Kidney capillary endothelial cell (primary cell): ENCODE results near the gene SMIM35.
"Not testable (repeated sequence)": the region's sequence is repeated elsewhere in the genome, so short reads cannot be mapped to it uniquely, and the experiment has no call there.

Source experiments
- DNase-seq: peaks from one replicate; pipeline ENCODE4 v3.0.0-alpha.2; 2018; ENCODE audit warnings: low spot score

The SMIM35 gene

GRCh38 chr11:117983163-117983475 lies 103.6 kb downstream of the SMIM35 start:
- no peak for DNase-seq

GRCh38 chr11:117980720-117981119 lies 106.0 kb downstream of the SMIM35 start:
- no peak for DNase-seq

- no peak for DNase-seq
Measured at GRCh38 chr11:117980280-117980679, 106.5 kb downstream of the SMIM35 start.

- no peak for DNase-seq
Measured at GRCh38 chr11:117979481-117980211, 107.1 kb downstream of the SMIM35 start.

GRCh38 chr11:117978991-117979390 lies 107.8 kb downstream of the SMIM35 start:
- no peak for DNase-seq

GRCh38 chr11:117978291-117978910 lies 108.4 kb downstream of the SMIM35 start:
- DNase-seq = not testable (repeated sequence)

- not testable (repeated sequence) for DNase-seq
Measured at GRCh38 chr11:117977612-117978264, 109.0 kb downstream of the SMIM35 start.

GRCh38 chr11:117977029-117977428 lies 109.7 kb downstream of the SMIM35 start:
- no peak for DNase-seq

- no peak for DNase-seq
Measured at GRCh38 chr11:117976445-117976844, 110.3 kb downstream of the SMIM35 start.

GRCh38 chr11:117973503-117973860 lies 113.3 kb downstream of the SMIM35 start:
- DNase-seq = no peak

GRCh38 chr11:117972629-117973502 lies 113.9 kb downstream of the SMIM35 start:
- no peak for DNase-seq

GRCh38 chr11:117972044-117972443 lies 114.7 kb downstream of the SMIM35 start:
- DNase-seq = no peak

- DNase-seq = no peak
Measured at GRCh38 chr11:117970400-117971024, 116.3 kb downstream of the SMIM35 start.

- no peak for DNase-seq
Measured at GRCh38 chr11:117969160-117969991, 117.4 kb downstream of the SMIM35 start.

- no peak for DNase-seq
Measured at GRCh38 chr11:117966908-117967307, 119.9 kb downstream of the SMIM35 start.

GRCh38 chr11:117962826-117963225 lies 123.9 kb downstream of the SMIM35 start:
- DNase-seq = no peak

GRCh38 chr11:117961896-117962295 lies 124.9 kb downstream of the SMIM35 start:
- DNase-seq = no peak

GRCh38 chr11:117960406-117960805 lies 126.4 kb downstream of the SMIM35 start:
- DNase-seq = no peak

- no peak for DNase-seq
Measured at GRCh38 chr11:117959438-117960149, 127.2 kb downstream of the SMIM35 start.

- DNase-seq = no peak
Measured at GRCh38 chr11:117958949-117959348, 127.8 kb downstream of the SMIM35 start.
